ENCODE measurements around the gene PRXL2C. TPM values are rescaled to one million over a fixed set of nuclear protein-coding genes. Genes with fewer than 3 reads are reported as not detected.

The PRXL2C gene
- total and polyA plus RNA-seq, 2 of the 8 experiments (the other 6 are each of a cell fraction or from before 2014, with no cell fraction given), result 2.8 to 7.3 TPM

- Histone ChIP-seq H3K23me2 (ENCODE audit: low read depth, low read length) (no peaks in the 10 kb centered on the region), H3K27me3 (replicated peaks in 1 of 4; ENCODE audit: control insufficient read depth in 3 of 4, extremely low read depth in 1 of 4, insufficient read depth in 3 of 4, low read length in 3 of 4) (no peaks in the 10 kb centered on the region), H4K91ac (replicated peaks; ENCODE audit: insufficient read length, low read length) (no peak overlapping the region), H2BK5ac (ENCODE audit: low read depth, low read length) (no peak overlapping the region), H3K79me1 (ENCODE audit: low read depth, low read length) (no peaks in the 10 kb centered on the region), H3K18ac (ENCODE audit: extremely low read depth, low read length) (no peak overlapping the region), H3K9ac (replicated peaks in 1 of 4; ENCODE audit: extremely low read depth in 1 of 4, low read depth in 3 of 4, low read length in 3 of 4) (no peak overlapping the region), H3K9me3 (ENCODE audit: insufficient read depth in 2 of 2, low read depth in 1 of 2, low read length in 1 of 2) (peaks cover 0 to 4% of the 10 kb centered on the region in 2 experiments; a peak in 1 of 4 replicates), H3K79me2 (ENCODE audit: control insufficient read depth in 1 of 2, insufficient read depth in 2 of 2, low read length in 2 of 2) (no peaks in the 10 kb centered on the region), H4K5ac (ENCODE audit: insufficient read length, low read depth, low read length) (no peak overlapping the region), H3K27ac (ENCODE audit: low read depth, low read length) (no peak overlapping the region), H3K4me3 (ENCODE audit: extremely low read depth in 1 of 4, insufficient read depth in 2 of 4, low read depth in 3 of 4, low read length in 4 of 4) (no peak overlapping the region), H2BK15ac (ENCODE audit: low read length) (no peak overlapping the region), H3K14ac (ENCODE audit: insufficient read length) (no peak overlapping the region), H2BK120ac (replicated peaks; ENCODE audit: low read depth, low read length) (no peak overlapping the region), H2BK20ac (ENCODE audit: low read length) (no peak overlapping the region), H2BK12ac (ENCODE audit: low read depth, low read length) (no peak overlapping the region), H4K20me1 (replicated peaks in 1 of 2; ENCODE audit: control insufficient read depth in 1 of 2, insufficient read depth in 2 of 2, low read length in 2 of 2) (no peaks in the 10 kb centered on the region), H3K4me1 (replicated peaks in 1 of 4; ENCODE audit: control insufficient read depth in 3 of 4, insufficient read depth in 4 of 4, low read length in 3 of 4) (no peaks in the 10 kb centered on the region), H3K4ac (replicated peaks; ENCODE audit: insufficient read length, low read depth, low read length) (no peak overlapping the region), H3K23ac (ENCODE audit: insufficient read length) (no peak overlapping the region), H4K8ac (ENCODE audit: extremely low read depth, insufficient read depth, low read length) (no peak overlapping the region), H3K56ac (replicated peaks; ENCODE audit: insufficient read length, low read depth, low read length) (no peak overlapping the region), H3K4me2 (ENCODE audit: insufficient read depth in 1 of 2, low read depth in 2 of 2, low read length in 2 of 2) (no peak overlapping the region), H2AFZ (ENCODE audit: low read length) (no peak overlapping the region), H3K36me3 (ENCODE audit: control insufficient read depth in 2 of 4, insufficient read depth in 4 of 4, low read length in 3 of 4) (no peaks in the 10 kb centered on the region), H2AK5ac (ENCODE audit: low read depth, low read length) (no peak overlapping the region)
- DNase-seq (ENCODE audit: low read depth in 1 of 2, low spot score in 2 of 2), result no peak
- ChIA-PET CTCF (ENCODE audit: partially characterized antibody) (interaction anchor here (0.6 to 3.2 kb wide), 25 partner anchors 8 to 421 kb away, joined by 3 to 27 read pairs (median 4); partner anchors contain the start of gene HABP4), POLR2A (ENCODE audit: partially characterized antibody) (no interaction called here)
- FAIRE-seq, result no peak
- WGBS, 2 experiments (ENCODE audit: extremely low coverage in 1 of 2, insufficient coverage in 1 of 2, insufficient read length in 1 of 2, insufficient replicate concordance in 2 of 2, low coverage in 1 of 2, low lambda C conversion rate in 2 of 2, missing lambda C conversion rate in 1 of 2), result 92% methylated on average over 2 of the region's 2 CpGs; no CpG with 5 or more reads in 1 of the 2 experiments
- TF ChIP-seq TAF1 (IDR thresholded peaks at IDR 0.05; ENCODE audit: low read depth, low read length) (no peak), RAD21 (IDR thresholded peaks at IDR 0.05 in 1 of 2, conservative IDR thresholded peaks at IDR 0.05 in 1 of 2; ENCODE audit: low read depth in 2 of 2, low read length in 2 of 2) (peak in 1 of 2 experiments; percentile 46; a peak in 3 of 4 replicates), CTCF (IDR thresholded peaks at IDR 0.05; ENCODE audit: control extremely low read depth in 1 of 3, insufficient read depth in 1 of 3, low read depth in 1 of 3, low read length in 3 of 3) (peak in 2 of 3 experiments; percentile 23 to 38; a peak in 2 of 4 replicates), E2F6 (IDR thresholded peaks at IDR 0.05) (no peak), EP300 (IDR thresholded peaks at IDR 0.05; ENCODE audit: borderline replicate concordance in 1 of 2, low read depth in 2 of 2, low read length in 2 of 2) (no peak)
- TF ChIP-seq, protein P1, sequence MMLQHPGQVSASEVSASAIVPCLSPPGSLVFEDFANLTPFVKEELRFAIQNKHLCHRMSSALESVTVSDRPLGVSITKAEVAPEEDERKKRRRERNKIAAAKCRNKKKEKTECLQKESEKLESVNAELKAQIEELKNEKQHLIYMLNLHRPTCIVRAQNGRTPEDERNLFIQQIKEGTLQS (IDR thresholded peaks at IDR 0.05; ENCODE audit: insufficient read depth, low read depth, low read length), result no peak
These were observed 12.2 kb upstream of the PRXL2C start for GRCh38 chr9:96667363-96667728.
